KOPT-K1 (cell line): Measurements from ENCODE around the gene FAM9A.
"Not testable (repeated sequence)": the region's sequence is repeated elsewhere in the genome, so short reads cannot be mapped to it uniquely, and the experiment has no call there.

Experiments used
- H3K27ac ChIP-seq: fragments of 200-600 bp; sonication (generic); 2 replicates; pipeline ENCODE4 v1.5.1; 2016; ENCODE audit warnings: antibody characterized with exemption, mild to moderate bottlenecking, low read depth, low read length; ENCODE audit not compliant: poor library complexity, severe bottlenecking
- H3K36me3 ChIP-seq: fragments of 200-600 bp; sonication (generic); 2 replicates; pipeline ENCODE4 v1.5.1; 2017; ENCODE audit warnings: antibody characterized with exemption, mild to moderate bottlenecking, low read length, moderate library complexity; ENCODE audit not compliant: insufficient read depth
- H3K9me3 ChIP-seq: fragments of 200-600 bp; sonication (generic); 2 replicates; pipeline ENCODE4 v1.5.1; 2017; ENCODE audit warnings: antibody characterized with exemption, low read length, mild to moderate bottlenecking; ENCODE audit not compliant: insufficient read depth, poor library complexity, severe bottlenecking

The FAM9A gene

DNA sequence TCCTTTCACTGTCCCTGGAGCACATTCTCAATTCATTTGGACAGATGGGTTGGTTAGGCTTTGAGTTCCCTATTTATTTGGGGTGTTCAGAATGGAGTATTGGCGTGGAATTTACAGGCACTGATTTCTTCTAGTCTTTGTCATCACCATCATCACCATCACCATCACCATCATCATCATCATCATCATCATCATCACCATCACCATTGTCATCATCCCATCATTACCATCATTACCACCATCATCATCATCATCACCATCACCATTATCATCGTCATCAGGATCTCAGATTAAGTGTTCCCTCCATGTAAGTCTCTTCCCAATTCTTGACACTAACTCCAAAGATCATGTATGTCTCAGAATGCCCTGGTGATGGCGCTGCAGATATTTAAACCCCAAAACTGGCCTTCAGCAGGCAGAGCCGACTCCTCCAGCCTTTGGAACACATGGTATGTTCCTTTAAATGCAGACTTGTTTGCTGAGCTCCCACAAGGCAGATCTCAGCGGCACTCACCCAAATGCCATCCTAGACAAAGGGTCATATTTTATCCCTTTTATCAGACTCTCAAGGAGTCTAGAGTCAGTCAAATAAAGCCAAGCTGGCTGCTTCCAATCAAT is 19.8 kb upstream of the FAM9A start:
- no peaks in the 10 kb centered on the region for H3K9me3 ChIP-seq
- H3K36me3 ChIP-seq, result no peaks in the 10 kb centered on the region
- no peak overlapping the region for H3K27ac ChIP-seq

GRCh38 chrX:8815460-8816065 is 14.4 kb upstream of the FAM9A start:
- no peak overlapping the region for H3K27ac ChIP-seq
- no peaks in the 10 kb centered on the region for H3K36me3 ChIP-seq
- H3K9me3 ChIP-seq, result no peaks in the 10 kb centered on the region

GRCh38 chrX:8813036-8813435 is 11.9 kb upstream of the FAM9A start:
- Histone ChIP-seq H3K9me3 (no peaks in the 10 kb centered on the region), H3K27ac (no peak overlapping the region)

GRCh38 chrX:8811611-8812010 is 10.4 kb upstream of the FAM9A start:
- Histone ChIP-seq H3K9me3 (no peaks in the 10 kb centered on the region), H3K27ac (no peak overlapping the region), H3K36me3 (no peaks in the 10 kb centered on the region)

More at GRCh38 chrX:8813036-8813435, 11.9 kb upstream of the FAM9A start:
- no peaks in the 10 kb centered on the region for H3K36me3 ChIP-seq

DNA sequence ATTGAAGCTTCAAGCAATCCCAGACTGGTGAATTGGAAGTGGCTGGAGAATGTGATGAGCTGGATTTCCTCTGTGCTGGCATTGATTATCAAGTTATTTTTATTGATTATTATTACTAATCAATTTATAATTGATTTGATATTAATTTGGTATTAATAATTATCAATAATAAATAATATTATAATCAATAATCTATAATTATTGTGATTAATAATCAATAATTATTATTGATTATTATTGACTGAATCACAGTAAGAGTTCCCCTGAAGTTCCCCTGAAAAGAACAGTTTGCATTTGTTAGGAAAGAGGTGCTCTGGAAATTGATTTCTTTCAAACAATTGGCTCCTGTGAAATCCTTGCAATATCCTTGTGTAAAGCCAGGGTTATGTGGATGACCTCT is 7.5 kb upstream of the FAM9A start:
- no peaks in the 10 kb centered on the region for H3K9me3 ChIP-seq
- H3K36me3 ChIP-seq, result no peaks in the 10 kb centered on the region
- H3K27ac ChIP-seq, result no peak overlapping the region

DNA sequence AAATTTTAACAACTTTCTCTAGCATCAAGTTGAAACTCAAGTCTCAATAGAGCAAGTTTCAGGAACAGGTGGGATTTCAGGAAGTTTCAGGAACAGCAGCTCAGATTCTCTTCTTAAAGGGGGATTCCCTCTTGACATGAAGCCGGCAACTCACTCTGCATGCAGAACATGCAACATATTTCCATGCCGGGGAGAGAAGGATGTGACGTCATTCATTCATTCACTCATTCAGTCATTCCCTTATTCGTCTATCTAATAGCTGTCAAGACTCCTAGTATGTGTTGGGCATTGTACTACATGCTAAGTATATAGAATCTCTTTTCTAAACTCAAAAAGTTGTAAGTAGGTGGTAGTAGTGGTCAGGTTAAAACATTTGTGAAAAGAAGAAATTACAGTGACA is 4.8 kb upstream of the FAM9A start:
- H3K36me3 ChIP-seq, result no peaks in the 10 kb centered on the region
- no peak overlapping the region for H3K27ac ChIP-seq
- no peaks in the 10 kb centered on the region for H3K9me3 ChIP-seq

DNA sequence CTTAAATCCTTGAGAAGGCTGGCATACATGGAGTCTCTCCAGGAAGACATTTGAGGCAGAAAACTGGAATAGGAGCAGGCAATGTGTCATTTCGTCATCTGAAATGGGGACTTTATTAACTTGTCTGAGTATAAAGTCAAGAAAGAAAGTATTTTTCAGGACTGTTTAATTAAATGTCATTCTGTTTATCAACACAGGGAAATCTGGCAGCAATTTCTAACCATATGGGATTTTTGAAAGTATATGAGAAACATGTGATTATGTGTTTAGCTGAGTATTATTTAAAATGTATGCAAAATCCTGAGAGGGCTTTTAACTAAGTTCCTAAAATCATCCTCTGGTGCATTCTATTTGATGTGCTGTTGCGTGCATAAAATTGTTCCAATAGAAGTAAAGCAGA is 3.9 kb upstream of the FAM9A start:
- no peak overlapping the region for H3K27ac ChIP-seq
- H3K9me3 ChIP-seq, result no peaks in the 10 kb centered on the region
- H3K36me3 ChIP-seq, result no peaks in the 10 kb centered on the region

- Histone ChIP-seq H3K9me3 (no peaks in the 10 kb centered on the region), H3K36me3 (no peaks in the 10 kb centered on the region), H3K27ac (no peak overlapping the region)
These were observed 2.1 kb upstream of the FAM9A start for GRCh38 chrX:8803326-8803725.

GRCh38 chrX:8800351-8800750 is 832 bp downstream of the FAM9A start:
- H3K36me3 ChIP-seq, H3K27ac ChIP-seq: not testable (repeated sequence)

DNA sequence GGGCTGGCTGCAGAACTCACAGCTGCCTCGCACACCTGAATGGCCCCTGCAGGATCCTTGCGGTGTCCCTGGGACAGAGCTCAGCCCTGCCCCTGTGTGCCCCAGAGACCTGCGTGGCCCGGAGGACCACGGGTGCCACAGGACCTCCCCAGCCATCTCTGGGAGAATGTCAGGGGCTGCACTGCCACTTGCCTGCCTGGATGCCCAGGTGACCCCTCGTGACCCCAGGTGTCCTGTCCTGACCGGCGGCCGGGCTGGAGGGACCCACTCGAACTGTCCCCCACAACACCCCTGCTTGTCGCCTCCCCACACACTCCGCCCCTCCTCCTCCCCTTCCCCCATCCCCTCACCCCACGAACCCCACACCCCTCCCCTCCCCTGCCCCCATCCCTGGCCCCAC is 1.9 kb downstream of the FAM9A start:
- H3K27ac ChIP-seq, H3K9me3 ChIP-seq, H3K36me3 ChIP-seq: not testable (repeated sequence)

More at GRCh38 chrX:8800351-8800750, 832 bp downstream of the FAM9A start:
- H3K9me3 ChIP-seq, result not testable (repeated sequence)

DNA sequence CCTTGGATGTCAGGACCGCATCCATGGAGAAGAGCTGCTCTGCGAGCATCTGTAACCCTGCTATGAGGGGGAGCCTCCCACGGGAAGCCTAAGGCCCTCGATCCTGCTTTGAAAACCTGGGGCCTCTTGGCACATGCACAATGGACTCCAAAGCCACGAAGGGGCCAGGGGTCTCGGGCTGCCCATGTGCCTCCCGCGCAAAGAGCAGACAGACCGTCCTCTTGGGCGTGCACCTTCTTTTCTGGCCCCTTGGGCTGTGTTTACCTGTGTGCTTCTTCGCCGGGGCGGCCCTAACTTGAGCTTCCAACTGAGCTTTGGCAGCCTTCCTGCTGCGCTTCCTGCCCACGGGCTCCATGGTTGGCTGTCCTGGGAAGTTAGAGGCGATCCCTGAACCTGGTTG is 2.5 kb downstream of the FAM9A start:
- H3K27ac ChIP-seq, H3K9me3 ChIP-seq, H3K36me3 ChIP-seq: not testable (repeated sequence)

DNA sequence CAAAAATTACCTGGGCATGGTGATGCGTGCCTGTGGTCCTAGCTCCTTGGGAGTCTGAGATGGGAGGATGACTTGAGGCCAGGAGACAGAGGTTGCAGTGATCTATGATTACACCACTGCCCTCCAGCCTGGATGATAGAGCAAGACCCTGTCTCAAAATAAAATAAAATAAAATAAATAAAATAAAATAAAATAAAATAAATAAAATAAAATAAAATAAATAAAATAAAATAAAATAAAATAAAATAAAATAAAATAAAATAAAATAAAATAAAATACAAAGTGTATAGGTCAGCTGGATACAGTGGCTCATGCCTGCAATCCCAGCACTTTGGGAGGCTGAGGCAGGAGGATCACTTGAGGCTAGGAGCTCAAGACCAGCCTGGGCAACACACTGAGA is 14.1 kb downstream of the FAM9A start:
- H3K9me3 ChIP-seq, H3K36me3 ChIP-seq, H3K27ac ChIP-seq: not testable (repeated sequence)

GRCh38 chrX:8784162-8784561 is 17.0 kb downstream of the FAM9A start:
- H3K9me3 ChIP-seq, result no peaks in the 10 kb centered on the region
- H3K27ac ChIP-seq, result no peak overlapping the region
- H3K36me3 ChIP-seq, result no peaks in the 10 kb centered on the region

DNA sequence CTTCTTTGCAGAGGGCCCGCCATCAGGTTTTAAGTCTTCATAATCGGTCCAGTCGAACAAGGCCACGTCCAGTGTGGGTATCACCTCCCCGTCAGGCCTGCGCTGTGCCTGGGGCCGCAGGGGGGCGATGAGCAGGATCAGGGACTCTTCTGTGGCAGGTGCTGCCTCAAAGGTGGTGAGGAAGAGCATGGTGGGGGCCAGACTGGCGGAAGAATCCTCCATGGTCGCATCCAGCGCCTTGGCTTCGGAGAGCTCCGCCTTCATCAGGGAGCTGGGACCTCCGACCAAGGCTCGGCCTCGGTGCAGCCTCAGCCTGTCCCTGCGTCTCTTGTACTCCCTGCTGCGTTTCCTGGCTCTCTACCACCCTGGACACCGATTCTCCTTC is 17.5 kb downstream of the FAM9A start:
- no peaks in the 10 kb centered on the region for H3K36me3 ChIP-seq
- no peak overlapping the region for H3K27ac ChIP-seq
- no peaks in the 10 kb centered on the region for H3K9me3 ChIP-seq

DNA sequence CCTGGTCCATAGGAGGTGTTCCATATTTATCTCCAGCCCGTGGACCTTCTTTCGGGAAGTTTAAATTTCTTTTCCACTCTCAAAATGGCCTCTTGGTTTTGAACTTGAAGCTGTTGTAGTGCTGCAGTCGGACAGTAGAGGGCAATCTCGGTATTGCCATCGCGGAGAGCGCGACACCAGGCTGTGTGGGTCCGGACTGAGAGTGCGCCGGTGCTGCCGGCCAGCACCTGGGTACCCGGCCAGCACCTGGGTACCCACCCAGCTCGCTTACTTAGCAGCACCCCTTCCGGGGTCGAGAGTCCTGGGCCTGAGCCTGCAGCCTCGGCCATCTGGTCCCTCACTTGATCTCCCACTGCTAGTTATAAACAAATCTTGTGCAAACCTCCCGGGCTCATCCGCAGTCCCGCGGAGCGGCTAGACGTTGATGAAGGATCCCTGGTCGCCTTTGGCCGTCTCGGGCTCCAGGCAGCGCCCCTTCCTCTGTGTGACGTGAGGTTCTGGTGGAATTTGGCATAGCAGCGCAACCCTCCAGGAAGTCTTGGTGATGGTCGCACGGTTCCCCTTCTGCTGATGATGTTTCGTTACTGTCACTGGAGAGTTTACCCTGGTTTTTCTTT is 18.0 kb downstream of the FAM9A start:
- no peaks in the 10 kb centered on the region for H3K9me3 ChIP-seq
- no peaks in the 10 kb centered on the region for H3K36me3 ChIP-seq
- no peak overlapping the region for H3K27ac ChIP-seq

DNA sequence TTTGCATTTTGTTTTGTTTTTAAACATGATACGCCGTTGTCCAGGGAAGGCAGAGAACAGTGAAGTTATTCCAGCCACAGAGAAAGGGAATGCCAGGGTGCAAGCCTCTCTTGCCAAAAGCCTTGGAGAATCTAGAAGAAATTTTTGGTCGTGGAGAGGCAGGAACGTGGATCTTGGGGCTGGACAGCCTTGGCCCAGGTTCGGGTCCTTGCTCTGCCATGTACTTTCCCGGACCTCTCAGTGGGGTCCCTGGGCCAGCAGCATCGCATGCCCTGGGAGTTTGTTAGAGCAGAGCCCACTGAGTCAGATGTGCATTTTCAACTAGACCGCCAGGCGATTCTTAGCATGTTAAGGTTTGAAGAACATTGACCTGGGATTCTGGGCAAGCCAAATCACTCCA is 18.6 kb downstream of the FAM9A start:
- H3K9me3 ChIP-seq, result no peaks in the 10 kb centered on the region
- H3K27ac ChIP-seq, result no peak overlapping the region
- no peaks in the 10 kb centered on the region for H3K36me3 ChIP-seq
